Measurements from ENCODE around the gene CETN1.

The CETN1 gene

GRCh38 chr18:567122-567521, 13.1 kb upstream of the CETN1 start:
- TF ChIP-seq SIN3A (IDR thresholded peaks at IDR 0.05; ENCODE audit: borderline replicate concordance, insufficient read depth, low read length): no peak
- TF ChIP-seq TAF1 (IDR thresholded peaks at IDR 0.05; ENCODE audit: borderline replicate concordance, insufficient read depth, low read length): no peak
- no peak for TF ChIP-seq POLR2AphosphoS5 (IDR thresholded peaks at IDR 0.05; ENCODE audit: low read depth, low read length)

- TF ChIP-seq SIN3A (IDR thresholded peaks at IDR 0.05; ENCODE audit: borderline replicate concordance, insufficient read depth, low read length): no peak
- no peak for TF ChIP-seq TAF1 (IDR thresholded peaks at IDR 0.05; ENCODE audit: borderline replicate concordance, insufficient read depth, low read length)
- no peak for TF ChIP-seq POLR2AphosphoS5 (IDR thresholded peaks at IDR 0.05; ENCODE audit: low read depth, low read length)
- TF ChIP-seq FOXP2 (optimal IDR thresholded peaks at IDR 0.05; ENCODE audit: borderline replicate concordance, extremely low read depth, extremely low read length, insufficient read depth): no peak
- no peak for TF ChIP-seq REST (IDR thresholded peaks at IDR 0.05; ENCODE audit: insufficient read depth in 1 of 2, low read depth in 2 of 2, low read length in 2 of 2)
These were observed 11.4 kb upstream of the CETN1 start for GRCh38 chr18:568731-569130.

- TF ChIP-seq TAF1 (IDR thresholded peaks at IDR 0.05; ENCODE audit: borderline replicate concordance, insufficient read depth, low read length) (no peak), SIN3A (IDR thresholded peaks at IDR 0.05; ENCODE audit: borderline replicate concordance, insufficient read depth, low read length) (no peak), POLR2AphosphoS5 (IDR thresholded peaks at IDR 0.05; ENCODE audit: low read depth, low read length) (no peak), REST (IDR thresholded peaks at IDR 0.05; ENCODE audit: insufficient read depth in 1 of 2, low read depth in 2 of 2, low read length in 2 of 2) (no peak), FOXP2 (optimal IDR thresholded peaks at IDR 0.05; ENCODE audit: borderline replicate concordance, extremely low read depth, extremely low read length, insufficient read depth) (no peak)
These were observed 9.9 kb upstream of the CETN1 start for GRCh38 chr18:570256-570655.

GRCh38 chr18:570697-571096, 9.5 kb upstream of the CETN1 start:
- TF ChIP-seq FOXP2 (optimal IDR thresholded peaks at IDR 0.05; ENCODE audit: borderline replicate concordance, extremely low read depth, extremely low read length, insufficient read depth) (no peak), TAF1 (IDR thresholded peaks at IDR 0.05; ENCODE audit: borderline replicate concordance, insufficient read depth, low read length) (no peak)

GRCh38 chr18:572091-572830, 7.9 kb upstream of the CETN1 start:
- TF ChIP-seq SIN3A (IDR thresholded peaks at IDR 0.05; ENCODE audit: borderline replicate concordance, insufficient read depth, low read length): no peak

GRCh38 chr18:572831-573289, 7.3 kb upstream of the CETN1 start:
- TF ChIP-seq TAF1 (IDR thresholded peaks at IDR 0.05; ENCODE audit: borderline replicate concordance, insufficient read depth, low read length): no peak
- TF ChIP-seq REST (IDR thresholded peaks at IDR 0.05; ENCODE audit: insufficient read depth in 1 of 2, low read depth in 2 of 2, low read length in 2 of 2): no peak
- TF ChIP-seq FOXP2 (optimal IDR thresholded peaks at IDR 0.05; ENCODE audit: borderline replicate concordance, extremely low read depth, extremely low read length, insufficient read depth): no peak
- no peak for TF ChIP-seq SIN3A (IDR thresholded peaks at IDR 0.05; ENCODE audit: borderline replicate concordance, insufficient read depth, low read length)
- no peak for TF ChIP-seq POLR2AphosphoS5 (IDR thresholded peaks at IDR 0.05; ENCODE audit: low read depth, low read length)

All from PFSK-1 (cell line).